Astrocyte (in vitro differentiated cells and primary cell): ENCODE results near the gene NLRP9. TPM values are rescaled to one million over a fixed set of nuclear protein-coding genes. Genes with fewer than 3 reads are reported as not detected.
"Not testable (repeated sequence)": the region's sequence is repeated elsewhere in the genome, so short reads cannot be mapped to it uniquely, and the experiment has no call there.

Experiments
- DNase-seq: peaks from one replicate; pipeline ENCODE4 v3.0.0-alpha.2; 2010; ENCODE audit warnings: low read depth
- FAIRE-seq: peaks from 2 replicates; lab custom pipeline; 2011; peaks lifted over from hg19 to GRCh38; lab: Jason Lieb, UNC
- H2AFZ ChIP-seq: 2 replicates; pipeline ENCODE4 v1.6.0; 2012; ENCODE audit warnings: low read depth, low read length, inconsistent platforms
- H3K27ac ChIP-seq: 2 replicates; pipeline ENCODE4 v1.5.1; 2011; ENCODE audit warnings: low read depth, low read length, inconsistent platforms
- H3K27me3 ChIP-seq: 2 replicates; pipeline ENCODE4 v1.6.0; 2011; ENCODE audit warnings: low read length, inconsistent platforms; ENCODE audit not compliant: insufficient read depth
- H3K36me3 ChIP-seq: 2 replicates; pipeline ENCODE4 v1.5.1; 2011; ENCODE audit warnings: low read length, inconsistent platforms; ENCODE audit not compliant: insufficient read depth
- H3K4me1 ChIP-seq: 2 replicates; pipeline ENCODE4 v1.5.1; 2011; ENCODE audit warnings: low read length, inconsistent platforms; ENCODE audit not compliant: insufficient read depth
- H3K4me2 ChIP-seq: 2 replicates; pipeline ENCODE4 v1.6.0; 2012; ENCODE audit warnings: low read length, inconsistent platforms
- H3K4me3 ChIP-seq: 2 replicates; pipeline ENCODE4 v1.5.1; 2011; ENCODE audit warnings: low read depth, mild to moderate bottlenecking, low read length, inconsistent platforms; ENCODE audit not compliant: insufficient read depth
- H3K79me2 ChIP-seq: 2 replicates; pipeline ENCODE4 v1.6.0; 2012; ENCODE audit warnings: mild to moderate bottlenecking, low read length, inconsistent platforms; ENCODE audit not compliant: insufficient read depth
- H3K9ac ChIP-seq: 2 replicates; pipeline ENCODE4 v1.6.0; 2012; ENCODE audit warnings: mild to moderate bottlenecking, low read length, inconsistent platforms
- H3K9me3 ChIP-seq: 2 replicates; pipeline ENCODE4 v1.5.1; 2012; ENCODE audit warnings: low read depth, mild to moderate bottlenecking, low read length, inconsistent platforms; ENCODE audit not compliant: insufficient read depth
- H4K20me1 ChIP-seq: 2 replicates; pipeline ENCODE4 v1.6.0; 2012; ENCODE audit warnings: low read length, inconsistent platforms; ENCODE audit not compliant: insufficient read depth
- H3K27ac Mint-ChIP-seq: one replicate; pipeline ENCODE4 v1.8.0; 2021; ENCODE audit warnings: mild to moderate bottlenecking, mixed read lengths; ENCODE audit not compliant: unreplicated experiment
- H3K27me3 Mint-ChIP-seq: one replicate; pipeline ENCODE4 v1.8.0; 2021; ENCODE audit warnings: low read depth, mixed read lengths; ENCODE audit not compliant: unreplicated experiment
- H3K36me3 Mint-ChIP-seq: one replicate; pipeline ENCODE4 v1.8.0; 2021; ENCODE audit warnings: low read depth, mixed read lengths; ENCODE audit not compliant: unreplicated experiment
- H3K4me1 Mint-ChIP-seq: one replicate; pipeline ENCODE4 v1.8.0; 2021; ENCODE audit warnings: low read depth, mixed read lengths; ENCODE audit not compliant: unreplicated experiment
- H3K4me3 Mint-ChIP-seq: one replicate; pipeline ENCODE4 v1.8.0; 2021; ENCODE audit warnings: mild to moderate bottlenecking, moderate library complexity, mixed read lengths; ENCODE audit not compliant: unreplicated experiment
- H3K9me3 Mint-ChIP-seq: one replicate; pipeline ENCODE4 v1.8.0; 2021; ENCODE audit warnings: mild to moderate bottlenecking, mixed read lengths; ENCODE audit not compliant: unreplicated experiment
- EZH2 ChIP-seq: IDR thresholded peaks from 2 replicates; pipeline ENCODE4 v1.6.1; 2012; ENCODE audit warnings: mild to moderate bottlenecking, low read length, inconsistent platforms; ENCODE audit not compliant: insufficient read depth
- total RNA-seq: library from RNA; stranded (reverse); gene quantifications from 2 replicates; pipeline ENCODE4 v1.2.1, GENCODE V29; 2021
- TF ChIP-seq, protein P1 (sequence below): IDR thresholded peaks from 2 replicates; pipeline ENCODE4 v1.5.1; 2011; ENCODE audit warnings: low read depth, mild to moderate bottlenecking, inconsistent platforms, low read length, moderate library complexity; ENCODE audit not compliant: insufficient read depth

The NLRP9 gene
- total RNA-seq, 1 donor from 2014 or later, result not detected

DNA sequence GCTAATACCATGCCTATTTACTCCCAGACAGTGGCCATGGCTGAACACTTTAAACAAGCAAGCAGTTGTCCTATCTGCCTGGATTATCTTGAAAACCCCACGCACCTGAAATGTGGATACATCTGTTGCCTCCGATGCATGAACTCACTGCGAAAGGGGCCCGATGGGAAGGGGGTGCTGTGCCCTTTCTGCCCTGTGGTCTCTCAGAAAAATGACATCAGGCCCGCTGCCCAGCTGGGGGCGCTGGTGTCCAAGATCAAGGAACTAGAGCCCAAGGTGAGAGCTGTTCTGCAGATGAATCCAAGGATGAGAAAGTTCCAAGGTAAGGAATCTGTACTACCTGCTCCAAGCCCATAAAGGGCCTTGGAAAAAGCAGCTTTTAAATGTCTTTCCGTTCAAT, 39.3 kb upstream of the NLRP9 start:
- Histone ChIP-seq H3K27me3 (no peaks in the 10 kb centered on the region), H3K9ac (no peak overlapping the region), H3K79me2 (no peaks in the 10 kb centered on the region), H3K9me3 (no peaks in the 10 kb centered on the region), H4K20me1 (no peaks in the 10 kb centered on the region), H3K4me1 (no peaks in the 10 kb centered on the region), H3K4me3 (no peak overlapping the region), H2AFZ (no peak overlapping the region), H3K27ac (no peak overlapping the region), H3K4me2 (no peak overlapping the region), H3K36me3 (no peaks in the 10 kb centered on the region)
- H3K9me3 Mint-ChIP-seq, result peaks cover 15% of the 10 kb centered on the region
- no peak overlapping the region for H3K27ac Mint-ChIP-seq
- FAIRE-seq (no peak), DNase-seq (no peak)
- no peak overlapping the region for H3K4me3 Mint-ChIP-seq
- no peaks in the 10 kb centered on the region for H3K36me3 Mint-ChIP-seq
- H3K4me1 Mint-ChIP-seq, result no peaks in the 10 kb centered on the region
- no peaks in the 10 kb centered on the region for H3K27me3 Mint-ChIP-seq
- TF ChIP-seq EZH2, result no peak
- TF ChIP-seq, protein P1, sequence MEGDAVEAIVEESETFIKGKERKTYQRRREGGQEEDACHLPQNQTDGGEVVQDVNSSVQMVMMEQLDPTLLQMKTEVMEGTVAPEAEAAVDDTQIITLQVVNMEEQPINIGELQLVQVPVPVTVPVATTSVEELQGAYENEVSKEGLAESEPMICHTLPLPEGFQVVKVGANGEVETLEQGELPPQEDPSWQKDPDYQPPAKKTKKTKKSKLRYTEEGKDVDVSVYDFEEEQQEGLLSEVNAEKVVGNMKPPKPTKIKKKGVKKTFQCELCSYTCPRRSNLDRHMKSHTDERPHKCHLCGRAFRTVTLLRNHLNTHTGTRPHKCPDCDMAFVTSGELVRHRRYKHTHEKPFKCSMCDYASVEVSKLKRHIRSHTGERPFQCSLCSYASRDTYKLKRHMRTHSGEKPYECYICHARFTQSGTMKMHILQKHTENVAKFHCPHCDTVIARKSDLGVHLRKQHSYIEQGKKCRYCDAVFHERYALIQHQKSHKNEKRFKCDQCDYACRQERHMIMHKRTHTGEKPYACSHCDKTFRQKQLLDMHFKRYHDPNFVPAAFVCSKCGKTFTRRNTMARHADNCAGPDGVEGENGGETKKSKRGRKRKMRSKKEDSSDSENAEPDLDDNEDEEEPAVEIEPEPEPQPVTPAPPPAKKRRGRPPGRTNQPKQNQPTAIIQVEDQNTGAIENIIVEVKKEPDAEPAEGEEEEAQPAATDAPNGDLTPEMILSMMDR, result no peak

DNA sequence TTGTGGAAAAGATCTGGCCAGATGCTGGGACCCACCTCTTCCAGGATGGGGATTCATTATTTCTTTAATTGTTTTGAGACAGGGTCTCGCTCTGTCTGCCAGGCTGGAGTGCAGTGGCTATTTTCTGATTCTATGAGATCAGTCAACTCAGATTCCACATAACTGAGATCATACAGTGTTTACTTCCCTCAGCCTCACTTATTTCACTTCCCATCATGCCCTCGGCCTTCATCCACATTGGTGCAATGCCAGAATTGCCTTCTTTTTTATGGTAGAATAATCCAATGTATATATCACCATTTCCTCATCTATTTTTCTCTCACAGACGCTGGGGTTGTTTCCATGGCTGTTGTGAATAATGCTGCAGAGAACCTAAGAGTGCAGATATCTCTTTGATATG, 31.4 kb upstream of the NLRP9 start:
- not testable (repeated sequence) for H3K27ac Mint-ChIP-seq, H3K27me3 Mint-ChIP-seq, H3K4me1 Mint-ChIP-seq, H4K20me1 ChIP-seq, H3K36me3 Mint-ChIP-seq, H3K4me1 ChIP-seq, H3K27me3 ChIP-seq, H3K4me2 ChIP-seq, DNase-seq, H3K4me3 Mint-ChIP-seq, H3K79me2 ChIP-seq, H3K4me3 ChIP-seq, H2AFZ ChIP-seq, FAIRE-seq, H3K9ac ChIP-seq, H3K27ac ChIP-seq, H3K36me3 ChIP-seq, H3K9me3 ChIP-seq
- peaks cover 13% of the 10 kb centered on the region for H3K9me3 Mint-ChIP-seq

DNA sequence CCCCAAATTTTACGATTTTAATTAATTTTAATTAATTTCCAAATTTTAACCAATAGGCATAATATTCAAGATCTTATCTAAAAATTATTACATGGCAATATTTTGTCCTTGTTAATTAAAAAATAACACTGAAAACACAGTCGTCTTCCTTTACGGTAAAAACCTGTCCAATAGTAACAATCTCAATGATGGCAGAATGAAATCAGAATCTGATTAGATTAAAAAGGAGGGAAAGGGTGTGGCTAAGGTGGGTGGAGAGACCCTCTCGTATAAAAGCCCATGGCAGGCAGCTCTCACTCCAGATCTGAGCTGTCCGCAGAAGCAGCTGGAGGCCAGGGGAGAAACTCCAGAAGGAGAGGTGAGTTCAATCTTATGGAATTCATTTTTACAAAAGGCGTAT, 30.6 kb upstream of the NLRP9 start, which contains the start of gene RFPL4AL1:
Gene RFPL4AL1 (plus strand): TSS at position 301 of the 400 bp plus-strand sequence. CDS start 2,687 bp downstream, outside the sequence.
- not testable (repeated sequence) for H3K4me3 Mint-ChIP-seq

More for the DNA sequence above, 30.6 kb upstream of the NLRP9 start, which contains the start of gene RFPL4AL1:
- H2AFZ ChIP-seq, H3K27ac Mint-ChIP-seq, H4K20me1 ChIP-seq, H3K27ac ChIP-seq, H3K36me3 ChIP-seq, H3K4me2 ChIP-seq, H3K9me3 ChIP-seq, DNase-seq, H3K79me2 ChIP-seq, H3K27me3 ChIP-seq, FAIRE-seq, H3K4me1 Mint-ChIP-seq, H3K27me3 Mint-ChIP-seq, H3K4me3 ChIP-seq, H3K36me3 Mint-ChIP-seq, H3K9ac ChIP-seq, H3K4me1 ChIP-seq: not testable (repeated sequence)
- H3K9me3 Mint-ChIP-seq, result peaks cover 12% of the 10 kb centered on the region
